Hepatocyte (in vitro differentiated cells): Measurements from ENCODE around the gene SLC66A2. TPM values are rescaled to one million over a fixed set of nuclear protein-coding genes. Genes with fewer than 3 reads are reported as not detected.

Experiments
- DNase-seq: peaks from one replicate; pipeline ENCODE4 v3.0.0-alpha.2; 2016; ENCODE audit warnings: low spot score
- H2AFZ ChIP-seq: fragments of 200-600 bp; sonication (generic); 2 replicates; pipeline ENCODE4 v1.6.0; 2016; ENCODE audit warnings: antibody characterized with exemption, mild to moderate bottlenecking
- H3K27ac ChIP-seq: fragments of 200-600 bp; sonication (generic); 2 replicates; pipeline ENCODE4 v1.5.1; 2016; ENCODE audit warnings: mild to moderate bottlenecking
- H3K27me3 ChIP-seq: fragments of 200-600 bp; sonication (generic); 2 replicates; pipeline ENCODE4 v1.6.1; 2016
- H3K36me3 ChIP-seq: fragments of 200-600 bp; sonication (generic); replicated peaks from 2 replicates; pipeline ENCODE4 v1.5.1; 2016; ENCODE audit warnings: low read depth; ENCODE audit not compliant: insufficient read depth
- H3K4me1 ChIP-seq: fragments of 200-600 bp; sonication (generic); 2 replicates; pipeline ENCODE4 v1.5.1; 2016; ENCODE audit warnings: mild to moderate bottlenecking, moderate library complexity; ENCODE audit not compliant: insufficient read depth
- H3K4me2 ChIP-seq: fragments of 200-600 bp; sonication (generic); 2 replicates; pipeline ENCODE4 v1.6.0; 2016
- H3K4me3 ChIP-seq: fragments of 200-600 bp; sonication (generic); 2 replicates; pipeline ENCODE4 v1.5.1; 2016; ENCODE audit warnings: mild to moderate bottlenecking
- H3K79me2 ChIP-seq: fragments of 200-600 bp; sonication (generic); 2 replicates; pipeline ENCODE4 v1.6.0; 2017; ENCODE audit warnings: mild to moderate bottlenecking
- H3K9me2 ChIP-seq: fragments of 200-600 bp; sonication (generic); replicated peaks from 2 replicates; pipeline ENCODE4 v1.6.0; 2017; ENCODE audit warnings: mild to moderate bottlenecking; ENCODE audit not compliant: insufficient read depth
- H3K9me3 ChIP-seq: fragments of 200-600 bp; sonication (generic); 2 replicates; pipeline ENCODE4 v1.5.1; 2016; ENCODE audit warnings: low read depth, mild to moderate bottlenecking
- H4K20me1 ChIP-seq: fragments of 200-600 bp; sonication (generic); 2 replicates; pipeline ENCODE4 v1.6.0; 2016; ENCODE audit warnings: mild to moderate bottlenecking; ENCODE audit not compliant: insufficient read depth, poor library complexity, severe bottlenecking
- CTCF ChIP-seq: fragments of 200-600 bp; sonication (generic); IDR thresholded peaks from 2 replicates; pipeline ENCODE4 v1.5.1; 2016; ENCODE audit warnings: antibody characterized with exemption, mild to moderate bottlenecking; ENCODE audit not compliant: poor library complexity
- EZH2 ChIP-seq: fragments of 200-600 bp; sonication (generic); IDR thresholded peaks from 2 replicates; pipeline ENCODE4 v1.6.1; 2016; ENCODE audit warnings: antibody characterized with exemption, mild to moderate bottlenecking, borderline replicate concordance
- EZH2phosphoT487 ChIP-seq: fragments of 200-600 bp; sonication (generic); IDR thresholded peaks from one replicate; pipeline ENCODE4 v1.6.1; 2018; ENCODE audit warnings: antibody characterized with exemption, mild to moderate bottlenecking, low read depth, moderate library complexity; ENCODE audit not compliant: unreplicated experiment, severe bottlenecking
- WGBS: methylation state at CpG from one replicate; pipeline ENCODE4 v1.1.6; 2016; ENCODE audit warnings: low lambda C conversion rate; ENCODE audit errors: missing lambda C conversion rate; 5-methylcytosine and 5-hydroxymethylcytosine counted together
- polyA plus RNA-seq: library from polyadenylated mRNA; unstranded; fragments of >200 nt; fragmentation: Nextera tagmentation; extraction: Ambion mirVana; gene quantifications from 2 replicates; pipeline ENCODE4 v1.2.1, GENCODE V29; 2016
- total RNA-seq: library from RNA; depleted of rRNA; stranded (reverse); fragments of >200 nt; gene quantifications from 2 replicates; pipeline ENCODE4 v1.2.3, GENCODE V29; 2014

Gene SLC66A2
- total and polyA plus RNA-seq, 2 experiments from 2014 or later, result 31.1 to 36.5 TPM

- TF ChIP-seq EZH2 (no peak), CTCF (no peak), EZH2phosphoT487 (no peak)
- H3K4me3 ChIP-seq, result no peak overlapping the region
- WGBS, result 90% methylated on average over 17 of the region's 17 CpGs
Measured at GRCh38 chr18:79871026-79871390, 80.4 kb downstream of the SLC66A2 start.

GRCh38 chr18:79870301-79871025 is 81.0 kb downstream of the SLC66A2 start:
- H3K9me2 ChIP-seq, result no peaks in the 10 kb centered on the region
- H3K27ac ChIP-seq, result no peak overlapping the region
- no peak for DNase-seq
- no peaks in the 10 kb centered on the region for H3K4me1 ChIP-seq
- WGBS, result 92% methylated on average over 19 of the region's 19 CpGs
- no peaks in the 10 kb centered on the region for H3K9me3 ChIP-seq
- no peak overlapping the region for H3K4me3 ChIP-seq
- no peaks in the 10 kb centered on the region for H3K27me3 ChIP-seq
- H3K4me2 ChIP-seq, result no peak overlapping the region
- no peak for TF ChIP-seq CTCF
- no peak for TF ChIP-seq EZH2phosphoT487
- TF ChIP-seq EZH2, result no peak
- H2AFZ ChIP-seq, result no peak overlapping the region
- no peaks in the 10 kb centered on the region for H4K20me1 ChIP-seq
- no peaks in the 10 kb centered on the region for H3K36me3 ChIP-seq
- H3K79me2 ChIP-seq, result no peaks in the 10 kb centered on the region

More at GRCh38 chr18:79871026-79871390, 80.4 kb downstream of the SLC66A2 start:
- H4K20me1 ChIP-seq, result no peaks in the 10 kb centered on the region
- no peak overlapping the region for H3K4me2 ChIP-seq
- no peak overlapping the region for H3K27ac ChIP-seq
- no peaks in the 10 kb centered on the region for H3K9me3 ChIP-seq
- H3K4me1 ChIP-seq, result no peaks in the 10 kb centered on the region
- H2AFZ ChIP-seq, result no peak overlapping the region
- H3K36me3 ChIP-seq, result no peaks in the 10 kb centered on the region
- H3K79me2 ChIP-seq, result no peaks in the 10 kb centered on the region
- no peak for DNase-seq
- no peaks in the 10 kb centered on the region for H3K9me2 ChIP-seq
- no peaks in the 10 kb centered on the region for H3K27me3 ChIP-seq

GRCh38 chr18:79869591-79870300 is 81.7 kb downstream of the SLC66A2 start:
- no peak for DNase-seq
- Histone ChIP-seq H3K9me2 (no peaks in the 10 kb centered on the region), H3K79me2 (no peaks in the 10 kb centered on the region), H2AFZ (no peak overlapping the region), H3K4me3 (no peak overlapping the region), H3K9me3 (no peaks in the 10 kb centered on the region), H3K4me1 (no peaks in the 10 kb centered on the region), H3K27me3 (no peaks in the 10 kb centered on the region), H3K4me2 (no peak overlapping the region), H3K27ac (no peak overlapping the region), H3K36me3 (no peaks in the 10 kb centered on the region), H4K20me1 (no peaks in the 10 kb centered on the region)
- 94% methylated on average over 32 of the region's 32 CpGs for whole genome bisulfite sequencing
- TF ChIP-seq CTCF (no peak), EZH2phosphoT487 (no peak), EZH2 (no peak)
